Mesendoderm (in vitro differentiated cells): ENCODE measurements around the gene DTL. TPM values are rescaled to one million over a fixed set of nuclear protein-coding genes. Genes with fewer than 3 reads are reported as not detected.
"Not testable (repeated sequence)": the region's sequence is repeated elsewhere in the genome, so short reads cannot be mapped to it uniquely, and the experiment has no call there.

Experiments
- DNase-seq: peaks from one replicate; pipeline ENCODE4 v3.0.0; 2013
- H2AK5ac ChIP-seq: 2 replicates; pipeline ENCODE4 v1.6.1; 2013; ENCODE audit warnings: low read length, inconsistent platforms
- H2BK120ac ChIP-seq: 2 replicates; pipeline ENCODE4 v1.6.1; 2013; ENCODE audit warnings: low read depth, mild to moderate bottlenecking, low read length, moderate library complexity, mixed read lengths
- H2BK15ac ChIP-seq: replicated peaks from 2 replicates; pipeline ENCODE4 v1.6.1; 2013; ENCODE audit warnings: low read depth, mild to moderate bottlenecking, moderate library complexity
- H2BK5ac ChIP-seq: 2 replicates; pipeline ENCODE4 v1.6.1; 2013; ENCODE audit warnings: low read length, inconsistent platforms
- H3K18ac ChIP-seq: 2 replicates; pipeline ENCODE4 v1.6.1; 2013; ENCODE audit warnings: mild to moderate bottlenecking, low read length, mixed read lengths
- H3K23ac ChIP-seq: one replicate; pipeline ENCODE4 v1.6.1; 2013; ENCODE audit warnings: low read length
- H3K27ac ChIP-seq: 2 replicates; pipeline ENCODE4 v1.5.1; 2013; ENCODE audit warnings: low read depth, mild to moderate bottlenecking, inconsistent platforms, low read length, moderate library complexity
- H3K27me3 ChIP-seq: 2 replicates; pipeline ENCODE4 v1.6.1; 2013; ENCODE audit warnings: low read length, control low read depth, mild to moderate bottlenecking, inconsistent platforms; ENCODE audit not compliant: insufficient read depth, poor library complexity
- H3K36me3 ChIP-seq: 2 replicates; pipeline ENCODE4 v1.6.1; 2013; ENCODE audit warnings: low read length, inconsistent platforms; ENCODE audit not compliant: control insufficient read depth, insufficient read depth
- H3K4ac ChIP-seq: one replicate; pipeline ENCODE4 v1.6.1; 2013; ENCODE audit warnings: low read depth, mild to moderate bottlenecking, low read length, moderate library complexity
- H3K4me1 ChIP-seq: 2 replicates; pipeline ENCODE4 v1.6.1; 2013; ENCODE audit warnings: low read depth, low read length, inconsistent platforms; ENCODE audit not compliant: control insufficient read depth
- H3K4me2 ChIP-seq: 2 replicates; pipeline ENCODE4 v1.6.1; 2013; ENCODE audit warnings: low read length
- H3K4me3 ChIP-seq: 2 replicates; pipeline ENCODE4 v1.5.1; 2013; ENCODE audit warnings: mild to moderate bottlenecking, low read length
- H3K56ac ChIP-seq: one replicate; pipeline ENCODE4 v1.6.1; 2013; ENCODE audit warnings: low read length
- H3K79me1 ChIP-seq: 2 replicates; pipeline ENCODE4 v1.6.1; 2013; ENCODE audit warnings: low read length, inconsistent platforms
- H3K79me2 ChIP-seq: 2 replicates; pipeline ENCODE4 v1.6.1; 2013; ENCODE audit warnings: mild to moderate bottlenecking, low read length; ENCODE audit not compliant: control insufficient read depth, insufficient read depth
- H3K9ac ChIP-seq: 2 replicates; pipeline ENCODE4 v1.6.1; 2013; ENCODE audit warnings: low read length, inconsistent platforms
- H4K5ac ChIP-seq: one replicate; pipeline ENCODE4 v1.6.1; 2013; ENCODE audit warnings: low read length
- H4K8ac ChIP-seq: one replicate; pipeline ENCODE4 v1.6.1; 2013; ENCODE audit warnings: low read depth, mild to moderate bottlenecking, control low read depth, low read length, moderate library complexity
- WGBS: extraction: QIAGEN DNeasy Blood & Tissue Kit; methylation state at CpG from one replicate; pipeline ENCODE4 v1.1.7; 2013; ENCODE audit warnings: low lambda C conversion rate, missing lambda C conversion rate; ENCODE audit not compliant: insufficient coverage; ENCODE audit errors: extremely low coverage; 5-methylcytosine and 5-hydroxymethylcytosine counted together
- polyA plus RNA-seq, 2 experiments: library from polyadenylated mRNA; stranded (reverse); fragments of 200-250 nt; gene quantifications; one replicate each; pipeline ENCODE4 v1.2.3, GENCODE V29; 2013

DTL gene, protein sequence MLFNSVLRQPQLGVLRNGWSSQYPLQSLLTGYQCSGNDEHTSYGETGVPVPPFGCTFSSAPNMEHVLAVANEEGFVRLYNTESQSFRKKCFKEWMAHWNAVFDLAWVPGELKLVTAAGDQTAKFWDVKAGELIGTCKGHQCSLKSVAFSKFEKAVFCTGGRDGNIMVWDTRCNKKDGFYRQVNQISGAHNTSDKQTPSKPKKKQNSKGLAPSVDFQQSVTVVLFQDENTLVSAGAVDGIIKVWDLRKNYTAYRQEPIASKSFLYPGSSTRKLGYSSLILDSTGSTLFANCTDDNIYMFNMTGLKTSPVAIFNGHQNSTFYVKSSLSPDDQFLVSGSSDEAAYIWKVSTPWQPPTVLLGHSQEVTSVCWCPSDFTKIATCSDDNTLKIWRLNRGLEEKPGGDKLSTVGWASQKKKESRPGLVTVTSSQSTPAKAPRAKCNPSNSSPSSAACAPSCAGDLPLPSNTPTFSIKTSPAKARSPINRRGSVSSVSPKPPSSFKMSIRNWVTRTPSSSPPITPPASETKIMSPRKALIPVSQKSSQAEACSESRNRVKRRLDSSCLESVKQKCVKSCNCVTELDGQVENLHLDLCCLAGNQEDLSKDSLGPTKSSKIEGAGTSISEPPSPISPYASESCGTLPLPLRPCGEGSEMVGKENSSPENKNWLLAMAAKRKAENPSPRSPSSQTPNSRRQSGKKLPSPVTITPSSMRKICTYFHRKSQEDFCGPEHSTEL
- 58.2 TPM for polyA plus RNA-seq (2013, experiment 1 of 2)
- 59.4 TPM for polyA plus RNA-seq (2013, experiment 2 of 2)

DNA sequence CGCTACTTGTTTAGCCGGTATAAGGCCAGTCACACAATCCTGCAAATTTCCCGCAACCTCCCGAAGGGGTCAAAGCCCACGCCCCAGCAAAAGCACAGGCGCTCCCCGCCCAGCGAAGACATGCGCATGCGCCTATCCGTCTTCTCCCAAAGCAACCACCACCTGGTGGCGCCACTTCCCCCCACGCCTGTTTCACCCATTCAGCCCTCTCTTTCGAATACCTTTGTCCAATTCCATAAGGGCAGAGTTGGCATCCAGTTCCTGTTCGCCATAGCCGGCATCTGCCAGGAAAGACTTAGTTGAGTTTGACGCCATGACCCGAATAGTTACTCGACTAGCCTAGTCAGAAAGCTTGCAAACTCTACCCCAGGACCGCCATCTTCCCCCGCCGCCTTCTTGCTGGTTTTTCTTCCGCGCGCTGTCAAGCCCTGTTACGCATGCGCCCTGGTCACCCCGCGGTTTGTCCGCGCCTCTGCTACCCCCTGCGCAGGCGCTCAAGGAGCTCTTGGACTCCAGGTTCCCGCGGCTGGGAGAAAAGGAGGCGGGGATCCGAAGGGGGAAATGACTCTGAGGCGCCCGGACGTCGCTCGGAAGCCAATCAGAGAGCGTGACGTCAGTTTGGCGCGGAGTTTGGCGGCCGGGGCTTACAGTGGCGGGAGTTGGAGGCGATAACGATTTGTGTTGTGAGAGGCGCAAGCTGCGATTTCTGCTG, at the start of gene DTL, which contains the start of gene INTS7:
DTL (plus strand) TSS at position 626 of the 712 bp plus-strand sequence. CDS start 143 bp downstream, outside the sequence.
INTS7 (minus strand) TSS at position 435 of the 712 bp plus-strand sequence; CDS start at position 315, 120 bp downstream.
- peak; percentile 100 for DNase-seq
- Histone ChIP-seq H3K4me3 (peak within 1 kb of the TSS; percentile 83), H3K27me3 (no peaks in the 10 kb centered on the region), H3K79me1 (peaks cover 8% of the 10 kb centered on the region), H3K23ac (no peak within 1 kb of the TSS), H4K8ac (no peak within 1 kb of the TSS), H2AK5ac (no peak within 1 kb of the TSS), H3K4ac (no peak within 1 kb of the TSS), H3K9ac (peak within 1 kb of the TSS; percentile 94), H3K27ac (peak within 1 kb of the TSS; percentile 76), H3K18ac (peak within 1 kb of the TSS; percentile 88), H3K56ac (peak within 1 kb of the TSS; percentile 98), H2BK5ac (peak within 1 kb of the TSS; percentile 96), H3K79me2 (peaks cover 50% of the 10 kb centered on the region), H4K5ac (peak within 1 kb of the TSS; percentile 96), H3K4me1 (peaks cover 5% of the 10 kb centered on the region), H3K4me2 (peak within 1 kb of the TSS; percentile 95), H3K36me3 (peaks cover 2% of the 10 kb centered on the region), H2BK120ac (no peak within 1 kb of the TSS), H2BK15ac (peak within 1 kb of the TSS; percentile 3)
- no CpG with 5 or more reads among the region's 53 CpGs for WGBS

DNA sequence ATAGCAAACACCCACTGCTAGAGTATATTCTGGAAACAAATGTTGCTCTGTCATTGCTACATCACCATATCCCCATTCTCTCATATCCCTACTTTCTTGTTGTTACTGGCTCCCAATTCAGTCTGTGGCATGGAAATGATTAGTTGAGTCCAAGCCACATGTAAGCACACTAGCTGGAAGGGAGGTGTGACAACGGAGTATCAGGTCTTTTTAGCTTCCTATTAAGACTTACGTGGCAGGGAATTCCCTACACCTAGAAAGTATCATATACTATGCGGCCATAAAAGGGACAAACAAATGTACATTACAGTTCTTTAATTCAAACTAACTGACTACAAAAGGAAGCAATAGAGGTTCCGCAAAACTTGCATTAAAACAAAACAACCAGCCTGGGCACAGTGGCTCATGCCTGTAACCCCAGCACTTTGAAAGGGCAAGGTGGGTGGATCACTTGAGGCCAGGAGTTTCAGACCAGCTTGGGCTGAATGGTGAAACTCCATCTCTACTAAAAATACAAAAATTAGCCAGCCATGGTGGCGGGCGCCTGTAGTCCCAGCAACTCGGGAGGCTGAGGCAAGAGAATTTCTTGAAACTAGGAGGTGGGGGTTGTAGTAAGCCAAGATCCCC, 48.8 kb upstream of the DTL start:
- no peak overlapping the region for H3K4ac ChIP-seq
- H3K4me1 ChIP-seq, result no peaks in the 10 kb centered on the region
- no peak overlapping the region for H3K27ac ChIP-seq
- H3K9ac ChIP-seq, result no peak overlapping the region
- H2BK120ac ChIP-seq, result no peak overlapping the region
- no peaks in the 10 kb centered on the region for H3K36me3 ChIP-seq
- H2BK5ac ChIP-seq, result no peak overlapping the region
- no peaks in the 10 kb centered on the region for H3K79me2 ChIP-seq
- no peak overlapping the region for H4K5ac ChIP-seq
- H3K23ac ChIP-seq, result no peak overlapping the region
- no peak overlapping the region for H2BK15ac ChIP-seq
- H2AK5ac ChIP-seq, result no peak overlapping the region
- WGBS, result no CpG with 5 or more reads among the region's 7 CpGs
- no peak overlapping the region for H3K56ac ChIP-seq
- H3K27me3 ChIP-seq, result no peaks in the 10 kb centered on the region
- DNase-seq, result no peak
- H3K4me2 ChIP-seq, result no peak overlapping the region
- no peaks in the 10 kb centered on the region for H3K79me1 ChIP-seq
- H3K18ac ChIP-seq, result no peak overlapping the region
- H4K8ac ChIP-seq, result no peak overlapping the region
- no peak overlapping the region for H3K4me3 ChIP-seq

DNA sequence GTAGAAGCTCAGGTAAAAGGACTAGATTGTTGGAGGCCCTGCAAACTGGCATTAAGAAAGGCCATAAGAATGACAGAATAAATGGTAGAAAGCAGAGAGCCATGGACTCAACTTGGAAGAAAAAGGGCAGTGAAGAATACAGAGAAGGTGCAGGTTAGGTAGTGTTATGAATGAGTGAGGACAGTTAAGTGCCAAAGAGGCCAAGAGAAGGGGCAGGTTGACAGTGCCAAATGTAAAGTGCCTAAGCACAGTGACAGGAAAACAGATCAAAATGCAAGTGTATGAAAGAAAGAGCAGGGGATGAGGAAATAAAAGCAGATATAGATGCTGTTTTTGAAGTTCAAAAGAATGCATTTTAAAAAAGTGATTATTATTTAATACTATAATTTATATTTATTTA, 43.9 kb upstream of the DTL start:
- Histone ChIP-seq H3K27ac (no peak overlapping the region), H2AK5ac (no peak overlapping the region), H4K8ac (no peak overlapping the region), H3K18ac (no peak overlapping the region), H2BK120ac (no peak overlapping the region), H4K5ac (no peak overlapping the region), H3K4me3 (no peak overlapping the region), H3K27me3 (no peaks in the 10 kb centered on the region), H3K4me1 (no peaks in the 10 kb centered on the region), H3K36me3 (no peaks in the 10 kb centered on the region), H3K56ac (no peak overlapping the region), H3K4me2 (no peak overlapping the region), H3K79me1 (no peaks in the 10 kb centered on the region), H3K23ac (no peak overlapping the region), H2BK15ac (no peak overlapping the region), H3K79me2 (no peaks in the 10 kb centered on the region), H2BK5ac (no peak overlapping the region), H3K9ac (no peak overlapping the region), H3K4ac (no peak overlapping the region)
- no peak for DNase-seq

DNA sequence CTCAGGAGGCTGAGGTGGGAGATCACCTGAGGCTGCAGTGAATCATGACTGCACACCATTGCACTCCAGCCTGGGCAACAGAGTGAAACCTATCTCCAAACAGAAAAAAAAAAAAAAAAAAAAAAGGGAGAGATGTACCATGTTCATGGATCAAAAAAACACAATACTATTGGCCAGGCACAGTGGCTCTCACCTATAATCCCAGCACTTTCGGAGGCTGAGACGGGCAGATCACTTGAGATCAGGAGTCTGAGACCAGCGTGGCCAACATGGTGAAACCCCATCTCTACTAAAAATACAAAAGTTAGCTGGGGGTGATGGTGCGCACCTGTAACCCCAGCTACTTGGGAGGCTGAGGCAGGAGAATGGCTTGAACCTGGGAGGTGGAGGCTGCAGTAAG, 38.1 kb upstream of the DTL start:
- not testable (repeated sequence) for H3K79me1 ChIP-seq, H4K5ac ChIP-seq, H3K36me3 ChIP-seq, H2BK5ac ChIP-seq, H4K8ac ChIP-seq, H3K27ac ChIP-seq, H3K9ac ChIP-seq, H3K18ac ChIP-seq, H3K79me2 ChIP-seq, H3K4me3 ChIP-seq, H3K56ac ChIP-seq, H2BK15ac ChIP-seq, H2AK5ac ChIP-seq, H3K4ac ChIP-seq, H3K23ac ChIP-seq, DNase-seq, H2BK120ac ChIP-seq, H3K27me3 ChIP-seq, H3K4me2 ChIP-seq, H3K4me1 ChIP-seq
- WGBS, result no CpG with 5 or more reads among the region's 4 CpGs

DNA sequence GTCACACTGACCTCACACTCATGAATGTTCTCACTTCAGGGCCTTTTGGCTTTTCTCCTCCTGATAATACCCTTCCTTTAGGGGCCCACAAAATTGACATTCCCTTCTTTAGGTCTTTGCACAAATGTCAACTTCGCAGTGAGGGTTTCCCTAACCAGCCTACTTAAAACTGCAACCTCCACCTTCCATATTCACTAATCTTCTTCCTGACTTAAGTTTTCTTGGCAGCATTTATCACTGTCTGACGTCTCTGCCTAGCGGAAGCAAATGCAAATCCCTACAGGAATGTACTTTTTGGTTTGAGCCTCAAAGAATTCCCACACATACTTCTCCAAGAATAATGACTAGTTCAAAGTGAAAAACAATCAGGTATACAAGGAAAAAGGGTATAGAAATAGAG, 33.0 kb upstream of the DTL start:
- no peaks in the 10 kb centered on the region for H3K27me3 ChIP-seq
- no peak overlapping the region for H3K4me2 ChIP-seq
- WGBS, result no CpG with 5 or more reads among the region's 3 CpGs
- H3K4ac ChIP-seq, result no peak overlapping the region
- no peaks in the 10 kb centered on the region for H3K79me2 ChIP-seq
- no peak overlapping the region for H2BK15ac ChIP-seq
- H3K4me1 ChIP-seq, result peaks cover 8% of the 10 kb centered on the region
- H2BK5ac ChIP-seq, result no peak overlapping the region
- no peak overlapping the region for H3K9ac ChIP-seq
- H3K18ac ChIP-seq, result no peak overlapping the region
- H2BK120ac ChIP-seq, result no peak overlapping the region
- no peak overlapping the region for H4K8ac ChIP-seq
- H2AK5ac ChIP-seq, result no peak overlapping the region
- H3K4me3 ChIP-seq, result no peak overlapping the region
- no peak overlapping the region for H3K56ac ChIP-seq
- H3K36me3 ChIP-seq, result no peaks in the 10 kb centered on the region
- no peak overlapping the region for H3K23ac ChIP-seq
- no peaks in the 10 kb centered on the region for H3K79me1 ChIP-seq
- H4K5ac ChIP-seq, result no peak overlapping the region
- H3K27ac ChIP-seq, result peak overlapping the region; percentile 34
- DNase-seq, result peak; percentile 88
